ENCODE results near the gene MRPL12.

DNA sequence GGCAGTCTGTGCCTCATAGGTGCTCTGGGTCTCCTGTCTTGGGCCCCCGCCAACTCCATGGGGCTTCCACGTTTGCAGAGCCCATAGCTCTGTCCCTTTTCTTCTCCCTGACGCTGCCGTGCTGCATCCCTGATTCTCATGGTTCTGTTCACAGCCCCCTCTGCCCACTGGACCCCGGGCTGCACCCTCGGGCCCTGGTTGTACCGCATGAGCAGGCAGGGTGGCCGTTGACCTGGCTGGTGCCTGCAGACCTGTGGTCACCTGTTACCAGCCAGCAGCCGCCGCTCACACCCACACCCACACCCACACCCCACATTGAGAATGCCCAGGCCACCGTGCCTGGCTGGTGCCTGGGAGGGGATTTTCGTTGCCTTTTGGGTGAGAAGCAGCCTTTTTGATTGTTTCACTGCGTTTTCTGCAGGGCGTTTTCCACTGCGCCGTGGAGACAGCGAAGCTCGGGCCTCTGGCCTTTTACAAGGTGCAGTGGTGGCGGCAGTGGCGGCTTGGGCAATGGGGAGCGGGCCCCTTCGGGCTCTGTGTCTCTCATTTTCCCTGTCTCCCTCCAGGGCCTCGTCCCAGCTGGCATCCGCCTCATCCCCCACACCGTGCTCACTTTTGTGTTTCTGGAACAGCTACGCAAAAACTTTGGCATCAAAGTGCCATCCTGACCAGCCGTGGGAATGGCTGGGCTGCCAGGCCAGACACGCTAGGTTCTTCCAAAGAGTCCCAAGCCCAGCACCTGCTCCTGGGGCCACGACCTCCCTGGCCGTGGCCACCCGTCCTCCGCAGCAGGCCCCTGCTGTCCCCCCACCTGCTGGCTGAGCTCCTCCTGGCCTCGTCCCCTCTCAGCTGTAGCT, 16.5 kb downstream of the MRPL12 start:
- TF ChIP-seq CTCF (IDR thresholded peaks at IDR 0.05; ENCODE audit: poor library complexity) (no peak), EZH2phosphoT487 (IDR thresholded peaks at IDR 0.05; ENCODE audit: low read depth, severe bottlenecking, unreplicated experiment) (no peak)

Data from hepatocyte (in vitro differentiated cells).